ENCODE data around the gene RAB36. TPM values are rescaled to one million over a fixed set of nuclear protein-coding genes. Genes with fewer than 3 reads are reported as not detected.
"Not testable (repeated sequence)": the region's sequence is repeated elsewhere in the genome, so short reads cannot be mapped to it uniquely, and the experiment has no call there.

RAB36 gene
- total and polyA plus RNA-seq, 4 donors, result 4.4 to 27.5 (median 9.6) TPM

GRCh38 chr22:23133922-23134321 lies 11.4 kb upstream of the RAB36 start:
- WGBS, 2 donors, result 93% methylated on average over 10 of the region's 10 CpGs
- TF ChIP-seq CTCF (IDR thresholded peaks at IDR 0.05; ENCODE audit: control extremely low read depth, extremely low read depth), result no peak
- H3K4me3 ChIP-seq, result no peak overlapping the region
- DNase-seq (no peak), ATAC-seq (ENCODE audit: insufficient read depth, low FRiP score) (no peak)
- H3K9me3 ChIP-seq (ENCODE audit: control insufficient read depth in 4 of 4, insufficient read depth in 3 of 4, low read length in 3 of 4), result no peaks in the 10 kb centered on the region
- no peak overlapping the region for H3K9ac ChIP-seq (ENCODE audit: insufficient read depth in 1 of 2, low read length in 2 of 2)
- H3K27me3 ChIP-seq (ENCODE audit: control insufficient read depth in 3 of 3, insufficient read depth in 3 of 3, low read length in 2 of 3), result no peaks in the 10 kb centered on the region
- peaks cover 0 to 4% (median 0%) of the 10 kb centered on the region in 5 donors for H3K4me1 ChIP-seq (ENCODE audit: control insufficient read depth in 5 of 5, insufficient read depth in 5 of 5, low read length in 5 of 5)
- no peak overlapping the region for H3K27ac ChIP-seq (ENCODE audit: low read depth in 1 of 2, low read length in 1 of 2)
- H3K36me3 ChIP-seq (ENCODE audit: control insufficient read depth in 4 of 4, insufficient read depth in 4 of 4, low read length in 4 of 4), result no peaks in the 10 kb centered on the region

- WGBS, 2 donors, result 71 to 80% methylated on average over 4 of the region's 4 CpGs
- not testable (repeated sequence) for H3K9me3 ChIP-seq (ENCODE audit: control insufficient read depth in 4 of 4, insufficient read depth in 3 of 4, low read length in 3 of 4); H3K27me3 ChIP-seq (ENCODE audit: control insufficient read depth in 3 of 3, insufficient read depth in 3 of 3, low read length in 2 of 3); H3K27ac ChIP-seq (ENCODE audit: low read depth in 1 of 2, low read length in 1 of 2); DNase-seq; H3K9ac ChIP-seq (ENCODE audit: insufficient read depth in 1 of 2, low read length in 2 of 2); ATAC-seq (ENCODE audit: insufficient read depth, low FRiP score); H3K4me3 ChIP-seq; H3K4me1 ChIP-seq (ENCODE audit: control insufficient read depth in 5 of 5, insufficient read depth in 5 of 5, low read length in 5 of 5); H3K36me3 ChIP-seq (ENCODE audit: control insufficient read depth in 4 of 4, insufficient read depth in 4 of 4, low read length in 4 of 4)
Observed at GRCh38 chr22:23136991-23137390, 8.3 kb upstream of the RAB36 start.

- H3K9me3 ChIP-seq (ENCODE audit: control insufficient read depth in 4 of 4, insufficient read depth in 3 of 4, low read length in 3 of 4), result no peaks in the 10 kb centered on the region
- H3K36me3 ChIP-seq (ENCODE audit: control insufficient read depth in 4 of 4, insufficient read depth in 4 of 4, low read length in 4 of 4), result no peaks in the 10 kb centered on the region
- no peak overlapping the region for H3K9ac ChIP-seq (ENCODE audit: insufficient read depth in 1 of 2, low read length in 2 of 2)
- H3K27ac ChIP-seq (ENCODE audit: low read depth in 1 of 2, low read length in 1 of 2), result peak overlapping the region in 1 of 2 donors; percentile 24
- H3K4me1 ChIP-seq (ENCODE audit: control insufficient read depth in 5 of 5, insufficient read depth in 5 of 5, low read length in 5 of 5), result peaks cover 0 to 9% (median 0%) of the 10 kb centered on the region in 5 donors
- H3K27me3 ChIP-seq (ENCODE audit: control insufficient read depth in 3 of 3, insufficient read depth in 3 of 3, low read length in 2 of 3), result no peaks in the 10 kb centered on the region
- no peak overlapping the region for H3K4me3 ChIP-seq
- WGBS, 2 donors, result 35 to 60% methylated on average over 3 of the region's 3 CpGs
- TF ChIP-seq CTCF (IDR thresholded peaks at IDR 0.05; ENCODE audit: control extremely low read depth, extremely low read depth), result no peak
- ATAC-seq (ENCODE audit: insufficient read depth, low FRiP score) (no peak), DNase-seq (no peak)
Observed at GRCh38 chr22:23137468-23137867, 7.8 kb upstream of the RAB36 start.

GRCh38 chr22:23137905-23138561 lies 7.2 kb upstream of the RAB36 start:
- ATAC-seq (ENCODE audit: insufficient read depth, low FRiP score) (no peak), DNase-seq (peak in 2 of 3 donors; percentile 34 to 42)
- Histone ChIP-seq H3K9ac (ENCODE audit: insufficient read depth in 1 of 2, low read length in 2 of 2) (no peak overlapping the region), H3K4me3 (no peak overlapping the region), H3K9me3 (ENCODE audit: control insufficient read depth in 4 of 4, insufficient read depth in 3 of 4, low read length in 3 of 4) (no peaks in the 10 kb centered on the region), H3K36me3 (ENCODE audit: control insufficient read depth in 4 of 4, insufficient read depth in 4 of 4, low read length in 4 of 4) (no peaks in the 10 kb centered on the region), H3K27me3 (ENCODE audit: control insufficient read depth in 3 of 3, insufficient read depth in 3 of 3, low read length in 2 of 3) (no peaks in the 10 kb centered on the region), H3K27ac (ENCODE audit: low read depth in 1 of 2, low read length in 1 of 2) (no peak overlapping the region), H3K4me1 (ENCODE audit: control insufficient read depth in 5 of 5, insufficient read depth in 5 of 5, low read length in 5 of 5) (peaks cover 0 to 9% (median 0%) of the 10 kb centered on the region in 5 donors)
- TF ChIP-seq CTCF (IDR thresholded peaks at IDR 0.05; ENCODE audit: control extremely low read depth, extremely low read depth), result no peak
- 54 to 58% methylated on average over 5 of the region's 5 CpGs for WGBS, 2 donors

Measured in lung (tissue), 12 donors.